HG03457 (cell line): ENCODE data around the gene GCKR.

Experiments used
- ATAC-seq: cut with Tn5 transposase; IDR thresholded peaks from one replicate; pipeline ENCODE4 v1.9.1; 2021; ENCODE audit warnings: moderate number of reproducible peaks; ENCODE audit not compliant: unreplicated experiment

GCKR gene

DNA sequence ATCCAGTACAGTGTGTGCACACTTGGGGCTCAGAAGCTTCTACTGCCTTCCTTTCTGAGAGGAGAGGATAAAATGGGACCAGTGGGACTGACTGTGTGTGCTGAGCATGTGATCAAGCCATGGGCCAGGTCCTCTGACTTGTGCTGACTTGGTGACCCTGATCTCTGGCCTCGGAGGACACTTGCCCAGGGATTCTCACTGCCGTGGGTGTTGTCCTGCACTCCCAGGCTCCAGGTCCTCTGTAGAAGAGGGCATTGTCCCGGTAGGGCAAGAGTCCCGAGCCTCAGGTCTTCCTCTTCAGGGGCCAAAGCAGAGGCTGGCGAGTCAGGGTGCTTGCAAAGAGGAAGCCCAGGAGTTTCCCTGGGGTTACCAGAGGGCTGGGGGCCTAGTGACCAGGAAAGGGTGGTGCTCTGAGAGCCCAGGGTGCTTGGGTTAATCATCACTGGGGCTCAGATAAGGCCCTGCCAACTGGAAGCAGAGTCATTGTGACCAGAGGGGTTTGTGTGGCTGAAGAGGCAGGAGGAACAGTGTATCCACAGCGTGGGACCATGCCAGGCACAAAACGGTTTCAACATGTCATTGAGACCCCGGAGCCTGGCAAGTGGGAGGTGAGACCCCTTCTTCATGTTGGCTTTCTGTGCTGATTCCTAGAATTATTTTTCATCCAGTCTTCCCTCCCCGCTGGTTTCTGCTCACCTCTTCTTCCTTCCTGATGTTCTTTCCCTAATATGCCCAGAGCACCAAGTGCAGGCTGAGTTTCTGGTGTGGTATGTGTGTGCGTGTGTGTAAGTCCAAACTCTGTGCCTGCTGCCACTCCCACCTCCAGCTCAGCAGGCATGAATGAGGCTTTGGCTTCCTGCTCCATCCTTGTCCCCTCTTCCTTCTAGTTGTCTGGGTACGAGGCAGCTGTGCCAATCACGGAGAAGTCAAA, at the start of gene GCKR:
TSS of gene GCKR (plus strand) at position 483 of the 931 bp plus-strand sequence. CDS start at position 549, 66 bp downstream.
- ATAC-seq = no peak

DNA sequence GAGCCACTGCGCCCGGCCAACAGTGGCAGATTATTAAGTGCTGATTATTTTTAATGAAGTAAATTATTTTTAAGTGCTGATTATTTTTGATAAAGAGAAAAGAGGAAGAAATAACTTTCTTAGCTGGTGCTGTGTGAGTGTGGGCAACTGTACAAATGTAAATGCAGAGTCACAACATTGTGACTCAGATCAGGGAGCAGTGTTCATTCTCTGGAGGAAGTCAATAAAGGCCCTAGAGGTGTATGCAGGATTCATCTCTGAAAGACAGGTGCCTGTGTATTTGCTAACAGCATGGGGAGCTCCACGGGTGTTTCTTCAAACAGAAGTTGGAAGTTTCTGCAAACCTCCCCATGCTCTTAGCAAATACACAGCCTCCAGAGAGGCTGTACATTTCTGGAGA, 48.3 kb upstream of the GCKR start:
- no peak for ATAC-seq

- ATAC-seq = no peak
Measured at GRCh38 chr2:27451095-27451494, 45.5 kb upstream of the GCKR start.

DNA sequence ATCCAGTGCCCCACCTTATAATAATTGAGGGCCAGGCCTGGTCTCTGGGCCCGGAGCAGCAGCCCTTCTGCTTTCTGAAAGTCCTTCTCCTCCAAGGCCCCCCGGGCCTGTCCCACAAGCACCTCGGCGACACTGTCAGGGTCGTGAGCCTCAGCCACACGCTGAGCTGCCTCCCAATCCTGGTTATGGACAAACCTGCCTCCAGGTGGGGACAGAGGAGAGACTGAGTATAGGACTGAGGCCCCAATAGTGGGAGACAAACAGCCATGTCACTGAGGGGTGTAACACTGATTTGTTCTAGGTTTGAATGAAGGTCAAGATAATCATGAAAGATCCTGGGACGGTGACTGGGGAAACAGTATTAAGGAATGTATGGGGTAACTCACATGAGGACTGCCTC, 42.7 kb upstream of the GCKR start:
- ATAC-seq = no peak

DNA sequence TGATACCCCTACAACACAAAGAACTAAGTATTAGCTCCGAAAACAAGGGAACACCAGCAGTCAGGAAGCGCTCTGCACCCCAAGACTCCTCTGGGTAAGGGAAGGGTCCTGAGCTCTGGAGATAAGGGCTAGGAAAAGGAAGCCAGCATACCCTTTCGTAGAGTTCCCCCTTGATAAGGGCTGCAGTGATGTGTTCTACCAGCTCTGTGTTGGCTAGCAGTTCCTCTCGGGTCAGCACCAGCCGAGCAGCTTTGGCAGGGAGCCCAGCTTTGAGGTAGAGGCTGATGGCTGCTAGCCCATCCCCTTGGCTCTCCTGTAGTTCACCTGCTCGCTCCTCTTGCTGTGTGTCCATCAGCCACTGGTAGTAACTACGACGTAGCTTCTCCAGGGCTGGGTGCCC, 35.5 kb upstream of the GCKR start:
- ATAC-seq = no peak

DNA sequence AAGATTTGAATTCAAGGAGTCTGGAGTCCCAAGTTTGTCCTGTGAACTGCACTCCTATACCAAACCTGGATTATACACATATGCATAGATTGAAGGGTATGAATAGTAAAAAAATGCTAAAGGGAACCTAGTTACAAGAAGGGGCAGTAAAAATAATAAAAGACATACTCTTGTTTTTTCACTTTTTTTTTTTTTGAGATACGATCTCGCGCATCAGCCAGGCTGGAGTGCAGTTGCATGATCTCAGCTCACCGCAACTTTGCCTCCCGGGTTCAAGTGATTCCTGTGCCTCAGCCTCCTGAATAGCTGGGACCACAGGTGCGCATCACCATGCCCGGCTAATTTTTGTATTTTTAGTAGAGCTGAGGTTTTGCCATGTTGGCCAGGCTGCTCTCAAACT, 32.2 kb upstream of the GCKR start:
- ATAC-seq = no peak

GRCh38 chr2:27471961-27472360, 24.7 kb upstream of the GCKR start:
- no peak for ATAC-seq

- no peak for ATAC-seq
Measured at GRCh38 chr2:27485496-27485895, 11.1 kb upstream of the GCKR start.

GRCh38 chr2:27489118-27489497, 7.5 kb upstream of the GCKR start:
- peak; percentile 7 for ATAC-seq

GRCh38 chr2:27489498-27490397, 6.9 kb upstream of the GCKR start, which contains the start of gene IFT172:
IFT172 (minus strand) TSS chr2:27489743; CDS start chr2:27489653, 90 bp downstream.
- ATAC-seq = peak; percentile 83

GRCh38 chr2:27492557-27492956, 4.1 kb upstream of the GCKR start:
- no peak for ATAC-seq

DNA sequence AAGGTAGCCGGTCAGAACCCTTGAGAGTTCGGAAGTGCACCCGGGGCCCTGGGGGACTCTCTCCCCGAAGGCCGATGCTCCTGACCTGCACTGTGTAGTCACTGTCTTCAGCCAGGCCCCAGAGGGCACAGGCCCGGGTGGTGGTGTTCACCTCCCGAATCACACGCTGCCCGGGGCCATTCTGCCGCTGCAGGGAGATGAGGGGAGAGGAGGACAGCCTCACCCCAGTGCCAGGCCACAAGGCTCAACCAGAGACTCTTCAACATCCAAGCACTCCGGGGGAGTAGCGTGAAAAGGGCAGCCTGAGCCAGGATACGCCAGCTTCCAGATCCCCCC, 2.7 kb upstream of the GCKR start:
- no peak for ATAC-seq

- no peak for ATAC-seq
Measured at GRCh38 chr2:27494284-27494943, 2.2 kb upstream of the GCKR start.

DNA sequence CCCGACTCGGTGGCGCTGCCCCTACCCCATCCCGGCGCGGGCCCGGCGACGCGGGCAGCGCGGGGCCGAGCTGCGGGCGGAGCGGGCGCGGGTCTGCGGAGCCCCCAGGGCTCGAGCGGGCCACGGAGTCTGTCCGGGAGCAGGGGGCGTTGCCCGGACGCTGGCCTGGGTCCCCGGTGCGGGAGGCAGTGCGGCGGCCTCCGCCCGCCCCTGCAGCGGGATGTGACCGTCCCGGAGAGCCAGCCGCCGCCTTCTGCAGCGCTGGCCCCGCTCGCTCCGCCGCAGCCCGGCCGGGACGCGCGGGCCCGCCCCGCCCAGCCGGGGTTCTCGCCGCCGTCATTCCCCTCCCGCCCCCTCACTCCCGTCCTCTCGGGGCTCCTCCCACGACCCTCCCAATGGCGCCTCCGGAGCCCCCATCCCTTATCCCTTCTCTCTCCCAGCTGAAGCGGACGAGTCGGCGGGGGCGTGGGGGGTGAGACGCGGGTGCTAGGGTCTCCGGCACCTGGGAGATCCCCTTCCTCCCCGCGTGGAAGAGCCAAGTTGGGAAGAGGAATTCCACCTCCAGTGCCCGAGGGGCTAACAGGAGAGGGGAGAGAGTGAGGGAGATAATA, 1.6 kb upstream of the GCKR start, which contains the start of gene FNDC4:
TSS of gene FNDC4 (minus strand) at position 257 of the 611 bp plus-strand sequence. CDS start 521 bp downstream, outside the sequence.
- ATAC-seq = no peak

GRCh38 chr2:27495840-27496356, 741 bp upstream of the GCKR start:
- no peak for ATAC-seq

GRCh38 chr2:27497288-27497627, 619 bp downstream of the GCKR start:
- ATAC-seq = no peak

- no peak for ATAC-seq
Measured at GRCh38 chr2:27498975-27499374, 2.3 kb downstream of the GCKR start.

- ATAC-seq = no peak
Measured at GRCh38 chr2:27501042-27501441, 4.4 kb downstream of the GCKR start.

DNA sequence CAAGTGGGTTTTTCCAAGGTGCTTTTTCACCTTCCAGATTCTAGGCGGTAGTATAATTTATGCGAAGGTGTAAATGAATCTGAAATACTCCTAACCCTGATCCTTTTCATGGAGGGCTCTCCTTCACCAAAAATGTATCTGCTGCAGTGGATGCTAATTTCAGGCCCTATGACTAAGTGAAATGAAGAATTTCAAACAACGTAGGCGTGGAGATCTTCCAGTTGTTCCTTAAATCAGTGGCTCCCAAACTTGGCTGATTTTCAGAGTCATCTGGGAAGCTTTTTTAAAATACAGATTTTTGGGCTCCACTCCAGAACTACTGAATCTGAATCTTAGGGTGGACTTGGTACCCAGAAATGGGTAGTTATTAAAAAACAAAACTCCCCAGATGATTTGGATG, 5.5 kb downstream of the GCKR start:
- ATAC-seq = no peak

- ATAC-seq = no peak
Measured at GRCh38 chr2:27506587-27506986, 9.9 kb downstream of the GCKR start.

DNA sequence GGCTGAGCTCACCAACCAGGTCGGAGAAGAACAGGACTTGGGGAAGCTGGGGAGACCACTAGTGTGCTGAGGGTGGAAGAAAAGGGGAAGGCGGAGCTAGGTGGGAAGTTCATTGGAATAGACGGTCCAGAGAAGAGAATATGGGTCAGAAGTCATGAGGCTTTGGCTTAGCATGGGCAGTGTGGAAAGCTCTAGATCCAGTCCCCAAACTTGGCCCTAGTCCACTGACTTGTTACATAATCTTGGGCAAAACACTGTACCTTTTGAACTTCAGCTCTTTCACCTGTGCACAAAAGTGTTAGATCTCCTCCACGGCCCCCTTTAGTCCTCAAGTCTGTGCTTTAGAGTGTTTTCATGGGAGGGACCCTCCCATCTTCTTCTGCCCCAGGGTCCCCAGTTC, 10.7 kb downstream of the GCKR start:
- no peak for ATAC-seq
